CD14-positive monocyte (primary cell): ENCODE data around the gene HSH2D. TPM values are rescaled to one million over a fixed set of nuclear protein-coding genes. Genes with fewer than 3 reads are reported as not detected.

Experiments
- DNase-seq, 3 donors: peaks; one replicate each; pipeline ENCODE4 v3.0.0-alpha.2; 2011 to 2022
- H2AFZ ChIP-seq: 2 replicates; pipeline ENCODE4 v1.6.0; 2012; ENCODE audit warnings: mild to moderate bottlenecking, low read depth, low read length, inconsistent platforms; ENCODE audit not compliant: insufficient read depth, poor library complexity, severe bottlenecking
- H3K27ac ChIP-seq, 2 donors: 1 replicate in 1 of 2; 2 replicates in 1 of 2; pipeline ENCODE4 v1.5.1; 2012 to 2013; ENCODE audit warnings: low read length in 2 of 2, control low read depth in 1 of 2, inconsistent platforms in 1 of 2, low read depth in 1 of 2, mild to moderate bottlenecking in 1 of 2
- H3K27me3 ChIP-seq, 2 donors: one replicate each; pipeline versions ENCODE4 v1.6.0 to v1.6.1; 2011 to 2013; ENCODE audit warnings: low read length in 2 of 2; ENCODE audit not compliant: control insufficient read depth in 2 of 2, insufficient read depth in 2 of 2
- H3K36me3 ChIP-seq, 2 donors: replicated peaks in 1 of 2; 1 replicate in 1 of 2; 2 replicates in 1 of 2; pipeline versions ENCODE4 v1.5.1 to v1.6.1; 2012 to 2013; ENCODE audit warnings: low read length in 2 of 2, control low read depth in 1 of 2, inconsistent platforms in 1 of 2, mild to moderate bottlenecking in 1 of 2; ENCODE audit not compliant: insufficient read depth in 2 of 2, control insufficient read depth in 1 of 2
- H3K4me1 ChIP-seq, 2 donors: 1 replicate in 1 of 2; 2 replicates in 1 of 2; pipeline versions ENCODE4 v1.5.1 to v1.6.1; 2012 to 2013; ENCODE audit warnings: low read length in 2 of 2, control low read depth in 1 of 2, inconsistent platforms in 1 of 2, mild to moderate bottlenecking in 1 of 2, moderate library complexity in 1 of 2; ENCODE audit not compliant: insufficient read depth in 2 of 2, control insufficient read depth in 1 of 2
- H3K4me2 ChIP-seq: replicated peaks from 2 replicates; pipeline ENCODE3; 2012; ENCODE audit warnings: low read length, moderate library complexity, mild to moderate bottlenecking; ENCODE audit not compliant: poor library complexity, severe bottlenecking; ENCODE audit errors: extremely low read depth
- H3K4me3 ChIP-seq, 3 experiments: fragments of 200-600 bp in 1 of 3; sonication (generic) in 1 of 3; replicated peaks in 1 of 3; 1 replicate in 2 of 3; 2 replicates in 1 of 3; pipeline ENCODE4 v1.5.1; 2011 to 2013; ENCODE audit warnings: low read length in 3 of 3, mild to moderate bottlenecking in 3 of 3, control low read depth in 2 of 3, low read depth in 2 of 3, inconsistent platforms in 1 of 3, moderate library complexity in 1 of 3
- H3K79me2 ChIP-seq: 2 replicates; pipeline ENCODE4 v1.6.0; 2012; ENCODE audit warnings: mild to moderate bottlenecking, control low read depth, inconsistent platforms, low read length, moderate library complexity; ENCODE audit not compliant: insufficient read depth
- H3K9ac ChIP-seq: 2 replicates; pipeline ENCODE4 v1.6.0; 2017; ENCODE audit warnings: low read length, mild to moderate bottlenecking; ENCODE audit not compliant: insufficient read depth, poor library complexity, severe bottlenecking
- H3K9me3 ChIP-seq, 2 donors: replicated peaks in 1 of 2; 1 replicate in 1 of 2; 2 replicates in 1 of 2; pipeline versions ENCODE4 v1.5.1 to v1.6.1; 2012 to 2013; ENCODE audit warnings: low read length in 2 of 2, control low read depth in 1 of 2; ENCODE audit not compliant: control insufficient read depth in 1 of 2, insufficient read depth in 1 of 2
- H4K20me1 ChIP-seq: 2 replicates; pipeline ENCODE4 v1.6.0; 2012; ENCODE audit warnings: mild to moderate bottlenecking, low read length, control low read depth, moderate library complexity; ENCODE audit not compliant: insufficient read depth
- H3K27ac Mint-ChIP-seq, 7 donors: one replicate each; pipeline ENCODE4 v1.8.0; 2020; ENCODE audit warnings: mild to moderate bottlenecking in 7 of 7, mixed read lengths in 7 of 7, moderate library complexity in 6 of 7, inconsistent platforms in 2 of 7
- H3K27me3 Mint-ChIP-seq, 3 donors: one replicate each; pipeline ENCODE4 v1.8.0; 2021 to 2022; ENCODE audit warnings: low read depth in 3 of 3, mild to moderate bottlenecking in 3 of 3, mixed read lengths in 3 of 3, moderate library complexity in 3 of 3, inconsistent platforms in 1 of 3
- H3K36me3 Mint-ChIP-seq, 2 donors: one replicate each; pipeline ENCODE4 v1.8.0; 2020; ENCODE audit warnings: mixed read lengths in 2 of 2, inconsistent platforms in 1 of 2, mild to moderate bottlenecking in 1 of 2
- H3K4me1 Mint-ChIP-seq: one replicate; pipeline ENCODE4 v1.8.0; 2020; ENCODE audit warnings: mild to moderate bottlenecking, mixed read lengths
- H3K4me3 Mint-ChIP-seq, 2 donors: one replicate each; pipeline ENCODE4 v1.8.0; 2020; ENCODE audit warnings: mild to moderate bottlenecking in 2 of 2, mixed read lengths in 2 of 2, moderate library complexity in 1 of 2
- H3K9me3 Mint-ChIP-seq, 7 donors: one replicate each; pipeline ENCODE4 v1.8.0; 2020 to 2022; ENCODE audit warnings: mixed read lengths in 7 of 7, mild to moderate bottlenecking in 6 of 7, moderate library complexity in 6 of 7, inconsistent platforms in 2 of 7
- WGBS: methylation state at CpG from one replicate; pipeline ENCODE4 v1.1.5; 2013; ENCODE audit warnings: missing lambda C conversion rate; ENCODE audit not compliant: insufficient coverage; 5-methylcytosine and 5-hydroxymethylcytosine counted together
- intact Hi-C, 2 donors: fragments of 100-400 bp; cut with micrococcal nuclease; formaldehyde crosslinking; loops; one replicate each; pipeline versions ENCODE4 v1.15.0 to v1.15.1; 2023
- polyA plus RNA-seq, 3 donors: library from polyadenylated mRNA; depleted of rRNA in 1 of 3; unstranded in 2 of 3; stranded (reverse) in 1 of 3; fragments of 300-500 nt in 2 of 3; fragments of >200 nt in 1 of 3; fragmentation: Illumina TruSeq in 2 of 3; gene quantifications; 1 replicate in 2 of 3; 2 replicates in 1 of 3; pipeline ENCODE4 v1.2.3, GENCODE V29; 2012 to 2021
- TF ChIP-seq, protein P1 (sequence below): fragments of 200-600 bp; IDR thresholded peaks from one replicate; pipeline ENCODE4 v1.8.0; 2022; ENCODE audit warnings: antibody characterized with exemption, mild to moderate bottlenecking

The HSH2D gene
- polyA plus RNA-seq, 3 donors, result 13.8 to 106 (median 16.7) TPM

- peaks cover 77 to 95% of the 10 kb centered on the region in 2 donors for H3K4me1 ChIP-seq
- H3K4me3 Mint-ChIP-seq, result peak overlapping the region; percentile 45 to 76
- intact Hi-C loops, result loop anchor here in 1 of 2 donors (5.0 kb wide), 1 partner anchor 36 kb away; the partner anchor contains the start of gene RAB8A
- no peaks in the 10 kb centered on the region for H3K27me3 Mint-ChIP-seq
- peak overlapping the region in 1 of 3 experiments; percentile 59 for H3K4me3 ChIP-seq
- H3K36me3 Mint-ChIP-seq, result peaks cover 19 to 48% of the 10 kb centered on the region in 2 donors
- H2AFZ ChIP-seq, result peak overlapping the region; percentile 30
- peak overlapping the region; percentile 91 to 95 for H3K27ac ChIP-seq
- H3K27me3 ChIP-seq, result no peaks in the 10 kb centered on the region
- H3K36me3 ChIP-seq, result peaks cover 12 to 26% of the 10 kb centered on the region in 2 donors
- peaks cover 89% of the 10 kb centered on the region for H3K79me2 ChIP-seq
- no peaks in the 10 kb centered on the region for H3K9me3 Mint-ChIP-seq
- TF ChIP-seq, protein P1, sequence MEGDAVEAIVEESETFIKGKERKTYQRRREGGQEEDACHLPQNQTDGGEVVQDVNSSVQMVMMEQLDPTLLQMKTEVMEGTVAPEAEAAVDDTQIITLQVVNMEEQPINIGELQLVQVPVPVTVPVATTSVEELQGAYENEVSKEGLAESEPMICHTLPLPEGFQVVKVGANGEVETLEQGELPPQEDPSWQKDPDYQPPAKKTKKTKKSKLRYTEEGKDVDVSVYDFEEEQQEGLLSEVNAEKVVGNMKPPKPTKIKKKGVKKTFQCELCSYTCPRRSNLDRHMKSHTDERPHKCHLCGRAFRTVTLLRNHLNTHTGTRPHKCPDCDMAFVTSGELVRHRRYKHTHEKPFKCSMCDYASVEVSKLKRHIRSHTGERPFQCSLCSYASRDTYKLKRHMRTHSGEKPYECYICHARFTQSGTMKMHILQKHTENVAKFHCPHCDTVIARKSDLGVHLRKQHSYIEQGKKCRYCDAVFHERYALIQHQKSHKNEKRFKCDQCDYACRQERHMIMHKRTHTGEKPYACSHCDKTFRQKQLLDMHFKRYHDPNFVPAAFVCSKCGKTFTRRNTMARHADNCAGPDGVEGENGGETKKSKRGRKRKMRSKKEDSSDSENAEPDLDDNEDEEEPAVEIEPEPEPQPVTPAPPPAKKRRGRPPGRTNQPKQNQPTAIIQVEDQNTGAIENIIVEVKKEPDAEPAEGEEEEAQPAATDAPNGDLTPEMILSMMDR, result no peak
- peak overlapping the region; percentile 39 for H3K9ac ChIP-seq
- WGBS, result 15% methylated on average over 8 of the region's 8 CpGs
- peaks cover 73% of the 10 kb centered on the region for H3K4me1 Mint-ChIP-seq
- no peaks in the 10 kb centered on the region for H4K20me1 ChIP-seq
- DNase-seq, result no peak
- H3K27ac Mint-ChIP-seq, result peak overlapping the region; percentile 96 to 99 (median 98)
- H3K4me2 ChIP-seq, result peak overlapping the region; percentile 51
- no peaks in the 10 kb centered on the region for H3K9me3 ChIP-seq
Observed at GRCh38 chr19:16148443-16149229, 5.2 kb downstream of the HSH2D start.

GRCh38 chr19:16153582-16154336, 10.3 kb downstream of the HSH2D start:
- H3K4me2 ChIP-seq, result no peak overlapping the region
- H3K9me3 ChIP-seq, result no peaks in the 10 kb centered on the region
- H3K36me3 Mint-ChIP-seq, result peaks cover 59 to 87% of the 10 kb centered on the region in 2 donors
- no peaks in the 10 kb centered on the region for H3K27me3 ChIP-seq
- no peak overlapping the region for H3K4me3 Mint-ChIP-seq
- intact Hi-C loops, result no loop called here
- no peak overlapping the region for H3K9ac ChIP-seq
- H2AFZ ChIP-seq, result no peak overlapping the region
- 73% methylated on average over 7 of the region's 11 CpGs for WGBS
- H3K79me2 ChIP-seq, result peaks cover 52% of the 10 kb centered on the region
- no peak overlapping the region for H3K4me3 ChIP-seq
- H3K27ac ChIP-seq, result peak overlapping the region in 1 of 2 donors; percentile 54
- peak overlapping the region in 2 of 7 donors; percentile 66 to 70 for H3K27ac Mint-ChIP-seq
- no peaks in the 10 kb centered on the region for H3K27me3 Mint-ChIP-seq
- H3K9me3 Mint-ChIP-seq, result peaks cover 0 to 2% (median 0%) of the 10 kb centered on the region in 7 donors
- DNase-seq, result no peak
- peaks cover 45 to 75% of the 10 kb centered on the region in 2 donors for H3K4me1 ChIP-seq
- H3K4me1 Mint-ChIP-seq, result peaks cover 66% of the 10 kb centered on the region
- TF ChIP-seq, protein P1, result no peak
- H3K36me3 ChIP-seq, result peaks cover 48 to 72% of the 10 kb centered on the region in 2 donors
- peaks cover 3% of the 10 kb centered on the region for H4K20me1 ChIP-seq
